ENCODE results near the gene GALNTL6.

Gene GALNTL6

DNA sequence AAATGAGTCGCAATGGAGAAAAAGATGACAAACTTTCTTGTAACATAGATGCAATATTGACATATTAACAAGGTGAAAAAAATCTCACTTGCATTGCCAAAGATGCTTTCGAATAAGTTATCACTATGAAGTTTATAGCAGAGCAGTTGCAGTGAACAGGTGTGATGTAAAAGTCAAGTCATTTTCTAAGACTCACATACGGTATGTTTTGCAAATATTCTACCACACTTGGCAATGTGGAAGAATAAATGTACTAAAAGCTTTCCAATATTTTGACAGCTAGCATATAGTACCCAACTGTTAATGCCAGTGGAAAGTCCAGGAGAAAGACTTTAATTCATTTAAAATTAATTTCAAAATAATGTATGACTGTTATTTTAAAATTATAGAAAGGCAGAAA, 76.5 kb downstream of the GALNTL6 start:
- no peak for DNase-seq

DNA sequence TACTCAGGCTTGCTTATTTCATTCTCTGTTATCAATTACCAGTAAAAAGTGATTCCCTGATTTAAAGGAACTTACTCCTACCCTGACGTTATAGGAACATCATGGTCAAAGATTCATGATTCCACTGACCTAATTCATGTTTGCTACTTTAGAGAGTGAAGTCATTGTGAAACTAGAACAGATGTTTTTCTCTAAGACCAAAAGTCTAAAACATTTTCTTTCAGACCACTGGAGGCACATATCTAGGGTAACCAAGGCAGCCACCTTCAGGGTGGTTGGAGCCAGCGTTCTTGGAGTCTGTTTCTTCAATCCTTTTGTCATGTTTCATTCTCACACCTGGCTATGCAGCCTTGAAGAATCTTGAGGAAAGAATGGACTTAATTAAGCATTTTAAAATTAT, 77.8 kb downstream of the GALNTL6 start:
- no peak for DNase-seq

DNA sequence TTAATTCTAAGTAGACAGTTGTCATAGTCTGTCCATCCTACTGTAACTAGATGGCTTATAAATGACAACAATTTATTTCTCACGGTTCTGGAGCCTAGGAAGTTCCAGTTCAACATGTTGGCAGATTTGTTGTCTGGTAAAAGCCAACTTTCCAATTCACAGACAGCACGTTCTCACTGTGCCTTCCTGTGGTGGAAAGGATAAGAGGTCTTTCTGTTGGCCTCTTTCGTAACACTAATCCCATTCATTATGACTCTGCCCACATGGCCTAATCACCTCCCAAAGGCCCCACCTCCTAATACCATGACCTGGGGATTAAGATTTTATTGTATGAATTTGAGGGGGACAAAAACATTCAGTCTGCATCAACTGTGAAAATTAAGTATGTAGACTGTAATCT, 83.2 kb downstream of the GALNTL6 start:
- DNase-seq = no peak

DNA sequence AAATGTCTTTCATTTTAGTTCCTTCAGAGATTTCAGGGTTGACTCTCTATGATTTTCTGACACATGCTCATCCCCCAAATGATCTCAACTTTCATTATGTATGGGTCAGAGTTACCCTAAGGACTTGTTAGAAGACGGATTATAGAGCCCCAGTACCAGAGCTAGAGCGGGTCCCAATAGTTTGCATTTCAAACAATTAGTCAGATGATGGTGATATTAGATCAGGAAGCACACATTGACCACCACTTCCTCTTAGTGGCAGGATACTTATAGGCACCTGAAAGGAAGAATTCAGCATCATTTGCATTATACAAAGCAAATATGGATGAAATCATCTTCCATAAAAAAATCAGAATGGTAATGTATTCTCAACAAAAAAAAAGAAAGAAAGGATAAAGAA, 106.1 kb downstream of the GALNTL6 start:
- no peak for DNase-seq

DNA sequence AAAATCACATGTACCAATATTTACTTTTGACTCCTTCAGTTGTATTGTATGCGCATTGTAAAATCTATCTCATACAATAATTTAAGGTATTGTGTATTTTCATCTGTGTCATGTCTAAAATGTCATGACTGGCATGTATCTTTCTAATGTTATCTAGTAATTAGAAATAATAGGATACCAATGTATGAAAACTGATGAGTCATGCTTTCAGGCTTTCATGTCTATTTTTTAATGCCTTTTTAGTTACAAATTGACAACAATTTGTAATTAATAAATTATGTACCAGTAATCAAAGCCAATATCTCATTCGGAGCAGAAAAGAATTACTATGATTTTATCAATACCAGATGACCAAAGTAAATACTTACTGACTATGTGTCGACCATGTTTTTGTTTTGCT, 107.7 kb downstream of the GALNTL6 start:
- DNase-seq = no peak

DNA sequence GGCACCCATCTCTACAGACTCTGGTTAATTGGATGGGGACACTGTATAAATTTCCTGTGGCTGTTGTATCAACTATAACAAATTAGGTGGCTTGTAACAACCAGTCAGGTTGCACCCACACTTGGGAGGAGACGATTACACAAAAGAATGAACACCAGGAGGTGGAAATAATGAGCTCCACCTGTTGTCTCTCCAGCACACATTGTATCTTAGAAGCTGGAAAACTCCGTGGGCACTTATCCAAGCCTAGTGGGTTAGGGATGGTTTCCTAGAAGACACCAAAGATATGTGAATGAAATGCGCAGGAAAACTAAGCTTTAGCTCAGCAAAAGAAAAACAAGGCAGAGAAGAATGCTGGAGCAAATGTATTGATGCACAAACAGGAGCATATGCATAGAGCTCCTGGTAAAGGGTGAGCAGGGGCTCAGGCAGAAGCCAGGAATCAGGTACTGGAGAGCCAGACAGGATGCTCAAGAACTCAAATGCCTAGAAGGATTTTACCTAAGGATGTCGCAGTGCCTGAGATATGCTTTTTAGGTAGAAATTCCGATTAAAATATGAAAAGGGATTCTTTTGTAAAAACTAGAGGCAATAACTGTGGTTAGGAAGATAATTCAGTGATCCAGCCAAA, 111.7 kb downstream of the GALNTL6 start:
- no peak for DNase-seq

DNA sequence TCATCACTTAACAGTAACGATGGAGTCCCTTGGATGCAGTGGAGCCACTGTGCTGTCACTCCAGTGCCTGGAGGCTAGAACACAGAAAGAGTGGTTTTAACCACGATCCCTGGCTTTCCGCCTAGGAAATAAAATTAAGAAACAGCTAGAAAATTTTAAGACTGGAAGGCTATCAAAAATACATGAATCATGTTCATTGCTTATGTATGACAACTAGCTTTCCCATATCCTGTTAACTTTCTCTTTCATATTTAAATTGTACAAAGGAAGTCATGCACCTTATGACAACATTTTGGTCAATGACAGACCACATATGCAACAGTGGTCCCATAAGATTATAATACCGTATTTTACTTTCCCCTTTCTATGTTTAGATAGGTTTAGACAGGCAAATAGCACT, 115.1 kb downstream of the GALNTL6 start:
- no peak for DNase-seq

DNA sequence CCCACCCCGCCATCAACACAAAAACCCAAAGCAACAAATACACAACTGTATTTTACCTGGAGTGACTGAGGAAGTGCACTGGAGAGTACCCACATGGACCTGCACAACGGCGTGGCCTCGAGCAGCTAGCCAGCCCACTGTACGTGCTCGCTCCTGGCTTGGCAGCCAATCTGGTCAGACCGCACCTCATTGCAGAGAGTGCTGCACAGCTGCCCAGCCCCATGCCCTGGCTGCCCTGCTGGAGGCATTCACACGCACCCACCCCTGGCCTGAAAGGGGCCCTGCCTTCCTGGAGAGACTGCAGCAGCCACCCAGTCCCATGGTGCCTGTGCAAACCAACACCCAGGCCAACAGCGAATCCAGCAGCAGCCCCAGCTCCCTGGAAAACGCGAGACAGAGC, 116.3 kb downstream of the GALNTL6 start:
- DNase-seq = peak; percentile 9

DNA sequence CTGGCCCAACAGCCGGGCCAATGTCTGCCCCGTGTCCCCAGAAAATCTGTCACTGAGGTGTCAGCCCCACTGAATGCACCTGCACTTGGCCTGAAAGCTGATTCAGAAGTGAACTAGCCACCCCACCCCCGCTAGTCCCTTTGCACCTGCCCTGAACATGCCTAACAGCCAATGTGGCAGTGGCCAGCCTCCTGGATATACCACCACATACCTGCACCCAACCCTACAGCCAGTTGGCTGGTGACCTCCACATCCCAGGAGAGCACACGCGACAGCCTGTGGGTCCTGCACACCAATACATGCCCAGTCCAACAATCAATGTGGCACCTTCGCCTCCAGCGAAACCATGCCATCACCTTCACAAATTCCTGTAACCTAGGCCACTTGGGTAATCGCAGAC, 116.7 kb downstream of the GALNTL6 start:
- DNase-seq = no peak

DNA sequence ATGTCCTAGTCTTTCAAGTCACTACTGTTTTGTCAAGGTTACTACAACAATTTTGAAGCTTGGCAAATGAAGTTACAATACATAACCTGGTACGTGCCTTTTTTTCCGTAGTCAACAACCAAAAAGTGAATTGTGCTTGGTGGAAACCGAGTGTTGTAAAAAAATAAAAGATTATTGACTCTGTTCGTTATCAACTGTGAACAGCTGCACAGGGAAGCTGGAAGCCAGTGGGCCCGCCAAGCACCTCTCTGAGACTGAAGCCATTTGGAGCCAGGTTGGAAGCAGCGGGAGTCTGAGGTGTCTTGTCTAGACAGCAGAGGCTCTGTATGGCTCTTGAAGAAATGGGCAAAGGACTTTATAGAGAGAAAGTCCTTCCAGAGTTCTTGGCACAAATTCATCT, 119.0 kb downstream of the GALNTL6 start:
- DNase-seq = no peak

DNA sequence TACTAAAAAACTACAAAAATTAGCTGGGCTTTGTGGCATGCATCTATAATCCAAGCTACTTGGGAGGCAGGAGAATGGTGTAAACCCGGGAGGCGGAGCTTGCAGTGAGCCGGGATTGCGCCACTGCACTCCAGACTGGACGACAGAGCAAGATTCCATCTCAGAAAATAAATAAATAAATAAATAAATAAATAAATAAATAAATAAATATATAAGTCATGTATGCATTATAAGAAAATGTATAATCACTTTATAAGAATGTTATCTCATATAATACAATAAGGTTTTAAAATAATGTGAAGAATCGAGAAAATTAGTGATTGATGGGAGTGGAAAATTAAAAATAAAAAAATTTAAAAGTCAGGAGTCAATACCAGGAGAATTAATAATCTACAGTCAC, 127.5 kb downstream of the GALNTL6 start:
- DNase-seq = no peak

DNA sequence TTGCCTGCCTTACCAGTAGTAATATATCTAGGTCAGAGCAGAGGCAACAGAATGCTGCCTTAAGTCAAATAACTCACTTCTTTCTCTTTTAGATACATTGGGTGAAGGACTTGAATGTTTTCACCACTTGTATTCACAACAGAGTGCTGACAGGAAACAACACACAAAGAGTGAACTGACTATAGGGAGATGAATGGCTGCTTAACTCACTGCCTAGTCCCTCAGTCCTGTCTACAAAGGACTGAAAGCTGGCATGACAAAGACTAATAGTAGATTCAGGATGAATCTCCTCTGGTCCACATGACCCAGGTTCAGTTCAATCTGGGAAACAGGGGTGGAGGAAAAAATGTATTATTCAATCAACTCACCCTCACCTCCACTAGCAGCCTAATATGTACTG, 134.2 kb downstream of the GALNTL6 start:
- no peak for DNase-seq

DNA sequence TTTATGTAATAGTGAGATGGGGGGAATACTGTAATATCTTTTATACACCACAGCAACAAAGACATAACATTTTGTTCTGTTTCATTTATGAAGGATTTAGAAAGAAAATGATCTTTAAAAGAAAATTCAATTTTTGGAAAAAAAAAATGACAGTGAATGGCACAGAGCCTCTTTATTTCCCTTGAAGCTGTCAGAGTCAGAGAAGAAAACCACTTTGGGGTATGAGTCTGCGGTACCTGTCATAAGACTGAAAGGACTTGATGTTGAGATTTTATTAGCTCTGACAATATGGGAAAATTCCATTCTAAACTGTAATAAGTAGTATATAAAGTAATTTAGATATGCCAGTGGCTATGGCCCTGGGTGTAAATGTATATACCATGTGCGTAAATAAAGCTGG, 134.8 kb downstream of the GALNTL6 start:
- DNase-seq = no peak

DNA sequence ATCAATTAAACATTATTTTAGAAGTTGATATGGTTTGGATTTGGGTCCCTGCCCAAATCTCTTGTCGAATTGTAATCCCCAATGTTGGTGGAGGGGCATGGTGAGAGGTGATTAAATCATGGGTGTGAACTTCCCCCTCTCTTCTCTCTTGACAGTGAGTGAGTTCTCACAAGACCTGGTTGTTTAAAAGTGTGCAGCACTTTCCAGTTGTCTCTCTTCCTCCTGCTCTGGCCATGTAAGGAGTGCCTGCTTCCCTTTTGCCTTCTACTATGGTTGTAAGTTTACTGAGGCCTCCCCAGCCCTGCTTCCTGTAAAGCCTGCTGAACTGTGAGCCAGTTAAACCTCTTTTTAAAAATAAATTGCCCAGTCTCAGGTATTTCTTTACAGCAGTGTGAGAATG, 141.4 kb downstream of the GALNTL6 start:
- DNase-seq = no peak

DNA sequence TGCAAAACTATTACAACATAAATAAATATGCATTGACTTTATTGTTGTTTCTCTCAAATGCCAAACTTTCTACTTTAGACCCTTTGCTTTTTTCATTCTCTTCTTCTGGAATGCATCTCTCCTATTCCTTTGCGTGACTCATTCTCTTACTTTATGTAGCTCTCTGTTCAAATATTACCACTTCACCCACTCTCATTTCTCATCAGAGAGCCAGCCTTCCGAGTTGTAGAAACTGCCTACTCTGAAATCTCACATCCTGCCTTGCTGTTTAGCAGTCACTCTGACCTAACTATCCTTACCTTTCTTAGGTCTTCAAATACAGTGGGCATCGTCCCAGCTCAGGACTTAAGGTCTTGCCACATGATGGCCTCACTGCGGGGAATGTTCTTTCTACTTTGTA, 143.5 kb downstream of the GALNTL6 start:
- DNase-seq = no peak

DNA sequence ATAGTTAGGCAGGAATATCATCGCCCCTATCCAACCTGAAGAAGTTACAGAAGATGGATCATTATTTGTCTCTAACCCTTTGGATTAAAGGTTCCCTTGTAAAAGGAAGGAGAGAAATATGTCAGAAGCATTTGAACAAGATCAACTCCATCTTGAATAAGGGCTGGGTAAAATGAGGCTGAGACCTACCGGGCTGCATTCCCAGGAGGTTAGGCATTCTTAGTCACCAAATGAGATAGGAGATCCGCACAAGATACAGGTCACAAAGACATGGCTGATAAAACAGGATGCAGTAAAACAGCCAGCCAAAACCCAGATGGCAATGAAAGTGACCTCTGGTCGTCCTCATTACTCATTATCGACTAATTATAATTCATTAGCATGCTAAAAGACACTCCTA, 148.9 kb downstream of the GALNTL6 start:
- DNase-seq = no peak

DNA sequence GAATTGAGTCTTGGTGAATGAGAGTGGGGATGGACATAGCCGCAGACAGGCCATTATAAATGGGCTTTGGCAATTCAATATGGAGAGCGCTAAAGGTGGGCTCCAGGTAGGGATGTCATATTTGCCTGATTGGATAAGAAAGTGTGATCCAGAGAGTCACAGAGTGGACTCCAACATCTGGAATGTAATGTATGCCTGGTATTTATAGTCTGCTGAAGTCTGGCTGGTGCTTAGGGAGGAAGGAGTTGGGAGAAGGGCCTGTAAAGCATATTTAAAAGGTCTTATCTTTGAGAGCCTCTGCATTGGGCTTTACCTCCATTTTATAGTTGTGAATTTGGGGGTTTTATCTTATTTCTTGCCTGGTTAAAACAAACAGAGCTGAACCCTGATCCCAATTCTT, 153.2 kb downstream of the GALNTL6 start:
- no peak for DNase-seq

DNA sequence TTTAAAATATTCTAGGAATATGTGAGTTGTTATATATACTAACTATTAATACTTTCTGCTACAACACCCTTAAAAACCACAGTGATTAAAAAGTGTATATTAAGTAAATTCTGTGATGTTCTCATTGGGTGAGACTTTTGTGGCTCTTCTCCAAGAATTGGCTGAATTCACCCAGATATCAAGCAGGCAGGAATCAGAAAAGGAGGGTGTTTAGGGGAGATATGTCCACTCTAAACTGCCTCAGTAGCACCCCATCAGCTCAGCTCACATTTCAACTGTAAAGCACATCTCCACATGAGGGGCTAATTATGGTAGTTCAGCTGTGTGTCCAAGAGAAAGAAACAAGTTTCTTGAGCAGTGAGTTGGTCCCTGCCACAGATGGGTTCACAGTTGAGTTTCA, 165.0 kb downstream of the GALNTL6 start:
- DNase-seq = no peak

DNA sequence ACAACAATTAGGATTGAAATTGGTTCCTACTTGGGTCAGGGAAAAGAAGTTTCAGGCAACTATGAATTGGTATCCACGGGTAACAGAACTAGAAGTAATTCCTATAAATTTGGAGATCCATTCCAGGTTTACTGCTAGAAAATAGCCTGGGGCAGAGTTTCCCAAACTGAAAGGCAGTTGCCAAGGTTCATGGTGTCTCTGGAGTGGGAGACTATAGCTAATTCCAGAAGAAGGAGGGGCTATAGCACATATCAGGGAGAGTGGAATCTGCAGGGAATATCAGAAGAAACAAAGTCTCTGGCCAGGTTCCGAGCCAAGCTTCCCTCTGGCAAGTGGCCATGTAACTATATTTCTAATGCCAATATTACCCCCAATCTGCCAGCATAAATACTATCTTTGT, 166.3 kb downstream of the GALNTL6 start:
- no peak for DNase-seq

DNA sequence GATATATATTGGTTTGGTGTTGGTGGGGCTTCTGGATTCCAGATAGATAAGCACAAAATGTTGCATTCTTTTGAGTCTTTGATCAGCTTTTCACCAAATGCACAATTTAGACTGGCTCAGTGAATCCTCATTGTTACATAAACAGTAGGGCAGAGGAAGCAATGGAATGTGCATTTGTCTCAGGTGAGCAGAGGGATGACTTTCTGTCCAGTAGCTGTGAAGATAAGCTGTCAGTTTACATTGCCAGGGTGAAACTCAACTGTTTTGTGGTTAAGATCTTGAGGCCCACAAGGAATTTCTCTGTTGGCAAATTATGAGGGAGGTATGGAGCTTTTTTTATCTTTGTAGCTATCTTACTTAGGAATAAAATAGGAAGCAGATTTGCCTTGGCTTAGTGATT, 168.0 kb downstream of the GALNTL6 start:
- no peak for DNase-seq

DNA sequence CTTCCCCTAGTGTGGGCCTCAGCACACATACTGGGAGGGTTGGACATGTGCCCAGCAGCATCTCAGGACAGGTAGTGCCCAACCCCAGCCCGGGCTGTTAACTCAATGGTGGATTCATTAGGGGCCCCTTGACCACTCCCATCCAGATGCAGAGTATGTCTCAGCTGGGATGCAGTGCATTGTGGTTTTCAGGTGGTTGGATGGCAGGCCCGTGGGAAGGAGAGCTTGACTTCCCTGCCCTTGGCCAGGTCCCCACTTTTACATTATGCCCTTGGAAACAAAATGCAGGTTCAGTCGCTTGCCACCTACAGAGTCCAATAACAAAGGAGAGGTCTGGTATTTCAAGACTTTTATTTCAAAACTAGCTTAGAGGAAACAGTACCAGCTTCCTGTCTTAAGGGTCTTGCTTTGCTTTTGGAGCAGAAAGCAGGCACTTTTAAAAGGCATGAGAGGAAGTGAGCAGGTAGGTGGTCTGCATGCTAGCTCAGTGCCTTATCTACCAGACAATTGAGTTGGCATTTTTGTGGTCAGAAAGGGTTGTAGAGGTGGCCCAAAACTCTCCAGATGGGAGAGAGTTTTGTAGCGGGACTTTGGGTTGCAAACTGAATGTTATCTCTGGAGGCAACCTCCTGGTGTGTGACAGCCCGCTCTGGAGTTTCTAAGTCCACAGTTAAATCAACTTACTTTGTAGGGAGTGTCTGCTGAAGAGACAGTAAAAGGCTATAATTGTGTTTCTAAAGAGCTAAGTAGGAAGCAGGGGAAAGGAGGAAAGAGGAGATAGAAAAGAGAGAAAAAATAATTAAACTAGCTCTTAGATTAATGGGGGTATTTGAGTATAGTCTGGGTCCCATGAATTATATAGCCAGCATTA, 171.0 kb downstream of the GALNTL6 start:
- no peak for DNase-seq

DNA sequence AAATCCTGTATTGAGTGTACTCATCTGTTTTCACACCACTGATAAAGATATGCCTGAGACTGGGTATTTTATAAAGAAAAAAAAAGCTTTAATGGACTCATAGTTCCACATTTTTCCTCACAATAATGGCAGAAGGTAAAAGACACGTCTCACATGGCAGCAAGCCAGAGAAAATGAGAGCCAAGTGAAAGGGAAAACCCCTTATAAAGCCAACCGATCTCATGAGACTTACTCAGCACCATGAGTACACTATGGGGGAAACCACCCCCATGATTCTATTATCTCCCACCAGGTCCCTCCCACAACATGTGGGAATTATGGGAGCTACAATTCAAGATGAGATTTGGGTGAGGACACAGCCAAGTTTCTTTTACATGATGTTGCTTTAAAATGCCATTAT, 171.9 kb downstream of the GALNTL6 start:
- DNase-seq = no peak

DNA sequence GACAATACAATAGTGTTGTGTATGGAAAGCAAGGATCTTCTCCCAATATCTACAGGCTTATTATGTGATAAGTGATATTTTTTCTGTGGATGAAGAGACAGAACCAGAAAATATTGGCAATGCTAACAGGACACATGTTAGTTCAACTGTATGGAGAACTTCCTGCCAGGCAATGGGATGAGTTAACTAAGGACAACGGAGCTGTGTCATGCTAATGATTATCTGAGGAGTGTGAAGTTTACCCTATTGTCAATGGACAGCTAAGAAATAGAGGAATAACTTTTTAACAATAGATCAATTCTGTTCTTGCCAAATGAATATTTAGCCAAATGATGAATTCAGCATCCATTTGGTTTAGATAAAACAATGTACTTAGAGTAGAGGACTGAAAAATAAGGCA, 180.0 kb downstream of the GALNTL6 start:
- DNase-seq = no peak

DNA sequence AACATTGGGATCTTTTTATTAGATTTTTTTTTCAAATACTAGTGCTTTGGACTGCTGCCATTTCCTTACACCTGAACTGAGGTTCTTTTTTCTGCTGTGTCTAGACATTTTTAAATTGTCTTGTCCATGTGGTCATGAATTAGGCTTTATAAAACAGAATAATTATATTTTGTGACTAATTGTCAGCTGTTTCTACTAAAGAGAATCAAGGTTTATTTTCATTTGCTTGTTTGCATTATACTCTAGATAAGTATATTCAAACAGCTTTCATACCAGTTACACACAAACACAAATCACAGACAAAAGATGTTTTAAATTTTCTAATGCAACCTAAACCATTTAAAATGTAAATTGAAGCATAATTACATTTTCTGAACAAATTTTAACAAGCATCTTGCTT, 194.7 kb downstream of the GALNTL6 start:
- DNase-seq = no peak

Data from activated gamma-delta T cell (primary cell).